AG04450 (cell line): ENCODE results near the gene FSCN2. TPM values are rescaled to one million over a fixed set of nuclear protein-coding genes. Genes with fewer than 3 reads are reported as not detected.

ENCODE experiments used
- CTCF ChIA-PET: fragments of 300-600, 350-600 bp; formaldehyde crosslinking; extraction: SDS; loops from one replicate; lab custom pipeline; 2022; ENCODE audit warnings: antibody characterized with exemption, inconsistent platforms; lab: Charles Lee
- POLR2A ChIA-PET: fragments of 350-600 bp; formaldehyde crosslinking; extraction: SDS; loops from one replicate; lab custom pipeline; 2021; ENCODE audit warnings: antibody characterized with exemption, inconsistent platforms; lab: Yijun Ruan, JAX
- DNase-seq: peaks from one replicate; pipeline ENCODE4 v3.0.0-alpha.2; 2011; ENCODE audit warnings: low read depth, low spot score
- H3K27ac ChIP-seq: one replicate; pipeline ENCODE4 v1.5.1; 2012; ENCODE audit warnings: low read depth, low read length, control low read depth
- H3K27me3 ChIP-seq: one replicate; pipeline ENCODE4 v1.6.0; 2012; ENCODE audit warnings: low read length; ENCODE audit not compliant: control insufficient read depth, insufficient read depth
- H3K4me3 ChIP-seq: 2 replicates; pipeline ENCODE4 v1.5.1; 2011; ENCODE audit warnings: mild to moderate bottlenecking, low read depth, low read length, control low read depth
- H3K9me3 ChIP-seq: 2 replicates; pipeline ENCODE4 v1.5.1; 2012; ENCODE audit warnings: low read length; ENCODE audit not compliant: control insufficient read depth, insufficient read depth
- CTCF ChIP-seq: IDR thresholded peaks from 2 replicates; pipeline ENCODE4 v1.5.1; 2011; ENCODE audit warnings: low read depth, low read length, control low read depth, inconsistent platforms
- polyA plus RNA-seq: library from polyadenylated mRNA; depleted of rRNA; stranded (reverse); fragments of >200 nt; gene quantifications from 2 replicates; pipeline ENCODE4 v1.2.3, GENCODE V29; 2011

Gene FSCN2
- polyA plus RNA-seq, 1 experiment, result 0.26 TPM

DNA sequence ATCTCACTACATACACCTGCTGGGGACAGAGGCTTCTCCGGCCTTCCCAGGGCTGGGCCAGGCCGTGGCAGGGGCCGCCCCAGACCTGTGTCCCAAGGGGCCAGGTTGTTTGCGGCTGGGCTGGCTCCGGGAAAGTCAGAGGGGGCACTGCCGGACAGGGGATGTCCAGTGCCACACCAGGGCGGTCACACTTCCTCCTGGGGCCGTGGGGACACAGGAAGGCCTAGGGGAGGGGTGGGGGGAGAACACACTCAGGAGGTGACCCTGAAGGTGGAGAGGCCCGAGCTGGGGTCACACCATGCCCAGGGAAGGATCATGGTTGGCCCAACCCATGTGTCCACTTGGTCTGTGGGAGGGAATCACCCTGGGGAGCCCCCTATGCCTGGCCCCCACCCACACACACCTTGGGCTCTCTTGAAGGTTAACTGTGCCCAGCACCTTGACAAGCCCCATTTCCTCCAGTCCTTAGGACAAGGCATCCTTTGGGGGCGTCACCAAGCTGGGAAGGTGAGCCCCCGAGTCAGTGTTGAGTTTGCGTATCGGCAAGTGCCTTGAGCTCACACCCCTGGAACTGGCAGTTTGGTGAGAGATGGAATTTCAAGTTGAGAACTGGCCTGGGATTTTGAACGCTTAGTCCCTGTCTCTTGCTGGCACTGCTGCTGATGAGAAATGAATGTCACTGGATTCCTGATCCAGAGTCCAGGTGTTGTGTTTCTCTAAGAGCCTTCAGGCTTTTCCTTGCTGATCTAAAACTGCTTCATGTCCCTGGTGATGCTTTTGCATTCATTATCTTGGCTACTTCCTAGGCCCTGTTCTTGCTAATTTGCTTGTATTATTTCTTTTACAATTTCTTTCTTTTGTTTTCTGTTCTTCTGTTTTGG, 7.9 kb upstream of the FSCN2 start:
- Histone ChIP-seq H3K4me3 (no peak overlapping the region), H3K27ac (no peak overlapping the region), H3K9me3 (no peaks in the 10 kb centered on the region; the same call in 1 of the 2 replicates), H3K27me3 (peaks cover 2% of the 10 kb centered on the region)
- ChIA-PET POLR2A (no interaction called here), CTCF (interaction anchor here (2.7 kb wide), 1 partner anchor 81 kb away, joined by 19 read pairs; no protein-coding TSS in a partner anchor)
- no peak for TF ChIP-seq CTCF
- no peak for DNase-seq

GRCh38 chr17:81522491-81523401, 5.4 kb upstream of the FSCN2 start:
- Histone ChIP-seq H3K4me3 (no peak overlapping the region), H3K9me3 (no peaks in the 10 kb centered on the region; the same call in 1 of the 2 replicates), H3K27ac (no peak overlapping the region), H3K27me3 (peaks cover 2% of the 10 kb centered on the region)
- TF ChIP-seq CTCF, result peak; percentile 49
- ChIA-PET CTCF (interaction anchor here (0.6 to 3.0 kb wide), 2 partner anchors 78 to 255 kb away, joined by 4 to 7 read pairs; no protein-coding TSS in a partner anchor), POLR2A (interaction anchor here (0.6 to 0.8 kb wide), 2 partner anchors 17 to 23 kb away, joined by 3 to 5 read pairs; no protein-coding TSS in a partner anchor)
- DNase-seq, result no peak

DNA sequence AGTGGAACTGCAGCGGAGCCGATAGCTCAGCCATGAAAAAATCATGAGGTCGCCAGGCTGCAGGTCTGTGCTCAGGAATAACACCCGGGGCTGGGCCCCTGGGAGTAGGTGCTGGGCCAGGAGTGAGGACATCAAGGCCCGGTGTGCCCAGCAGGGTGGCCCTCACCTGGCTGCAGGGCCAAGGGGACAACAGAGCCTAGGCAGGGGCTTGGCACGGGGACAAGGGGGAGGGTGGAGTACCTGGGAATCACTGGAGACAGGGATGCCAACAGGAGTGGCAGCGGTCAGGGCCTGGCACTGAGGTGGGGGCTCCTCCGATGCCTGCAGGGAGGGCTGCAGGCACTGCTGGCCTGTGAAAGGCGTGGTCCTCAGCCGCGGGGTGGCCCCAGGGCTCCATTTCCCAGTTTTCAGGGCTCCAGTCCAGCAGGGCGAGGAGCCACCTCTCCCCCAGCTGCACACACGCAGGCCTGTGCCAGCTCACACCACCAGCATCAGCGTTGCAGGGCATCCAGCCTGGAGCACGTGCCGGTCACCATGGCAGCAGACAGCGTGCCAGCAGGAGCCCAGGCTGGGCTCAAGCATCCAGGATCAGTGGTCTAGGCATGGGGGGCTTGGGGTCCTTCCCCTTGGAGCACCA, 4.7 kb upstream of the FSCN2 start:
- H3K27ac ChIP-seq, result peak overlapping the region; percentile 11
- no peak for TF ChIP-seq CTCF
- no peak overlapping the region for H3K4me3 ChIP-seq
- H3K27me3 ChIP-seq, result peaks cover 3% of the 10 kb centered on the region
- POLR2A ChIA-PET, result interaction anchor here (0.8 kb wide), 1 partner anchor 17 kb away, joined by 3 read pairs; no protein-coding TSS in a partner anchor
- CTCF ChIA-PET, result interaction anchor here (3.0 kb wide), 1 partner anchor 77 kb away, joined by 7 read pairs; no protein-coding TSS in a partner anchor
- no peaks in the 10 kb centered on the region; the same call in 1 of the 2 replicates for H3K9me3 ChIP-seq
- DNase-seq, result no peak

GRCh38 chr17:81524039-81524864, 3.9 kb upstream of the FSCN2 start:
- H3K27ac ChIP-seq, result no peak overlapping the region
- no peak for DNase-seq
- no peaks in the 10 kb centered on the region; the same call in 1 of the 2 replicates for H3K9me3 ChIP-seq
- no peak overlapping the region for H3K4me3 ChIP-seq
- CTCF ChIA-PET, result interaction anchor here (3.0 kb wide), 1 partner anchor 77 kb away, joined by 7 read pairs; no protein-coding TSS in a partner anchor
- peaks cover 10% of the 10 kb centered on the region for H3K27me3 ChIP-seq
- no peak for TF ChIP-seq CTCF
- POLR2A ChIA-PET, result interaction anchor here (0.8 kb wide), 1 partner anchor 18 kb away, joined by 3 read pairs; no protein-coding TSS in a partner anchor
